Nephron (organoid): ENCODE measurements around the gene APOBEC3C.
"Not testable (repeated sequence)": the region's sequence is repeated elsewhere in the genome, so short reads cannot be mapped to it uniquely, and the experiment has no call there.

Source experiments
- H3K27ac Mint-ChIP-seq, 3 experiments: 2 replicates each; pipeline ENCODE4 v1.8.0; 2020; ENCODE audit warnings: mixed read lengths in 3 of 3, mild to moderate bottlenecking in 2 of 3, moderate library complexity in 1 of 3
- H3K27me3 Mint-ChIP-seq: 2 replicates; pipeline ENCODE4 v1.8.0; 2021; ENCODE audit warnings: low read depth, mild to moderate bottlenecking, moderate library complexity, mixed read lengths
- H3K36me3 Mint-ChIP-seq: 2 replicates; pipeline ENCODE4 v1.8.0; 2020; ENCODE audit warnings: low read depth, mixed read lengths
- H3K4me1 Mint-ChIP-seq: 2 replicates; pipeline ENCODE4 v1.8.0; 2020; ENCODE audit warnings: mixed read lengths
- H3K4me3 Mint-ChIP-seq, 3 experiments: 2 replicates each; pipeline ENCODE4 v1.8.0; 2020; ENCODE audit warnings: mild to moderate bottlenecking in 3 of 3, mixed read lengths in 3 of 3, moderate library complexity in 2 of 3
- H3K9me3 Mint-ChIP-seq: 2 replicates; pipeline ENCODE4 v1.8.0; 2020; ENCODE audit warnings: mixed read lengths
- TF ChIP-seq, protein P1 (sequence below), 3 experiments: fragments of 200-600 bp; sonication (generic); IDR thresholded peaks; one replicate each; pipeline ENCODE4 v1.5.0; 2021; ENCODE audit warnings: antibody characterized with exemption in 3 of 3; ENCODE audit not compliant: unreplicated experiment in 3 of 3

The APOBEC3C gene

DNA sequence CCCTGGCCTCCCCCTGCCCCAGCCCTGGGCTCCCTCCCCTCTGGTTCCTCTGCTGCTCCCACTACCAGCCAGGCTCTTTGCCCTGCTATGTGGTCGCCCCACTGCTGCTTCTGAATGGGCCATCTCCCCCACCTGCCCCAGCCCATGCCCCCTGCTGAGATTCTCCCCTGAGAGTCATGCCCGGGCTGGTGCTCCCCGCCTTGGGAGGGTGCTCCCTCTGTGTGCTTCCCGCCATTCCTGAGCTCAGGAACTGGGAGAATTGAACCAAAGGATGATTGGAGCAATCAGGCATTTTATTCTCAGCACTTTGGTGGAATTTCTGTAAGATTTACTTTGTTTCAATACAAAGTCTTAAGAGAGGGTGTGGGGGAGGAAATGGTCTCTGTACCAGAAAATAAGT, 13.7 kb downstream of the APOBEC3C start:
- H3K4me3 Mint-ChIP-seq = no peak overlapping the region
- H3K27ac Mint-ChIP-seq = no peak overlapping the region
- H3K27me3 Mint-ChIP-seq = peaks cover 4% of the 10 kb centered on the region
- no peaks in the 10 kb centered on the region for H3K9me3 Mint-ChIP-seq
- no peaks in the 10 kb centered on the region for H3K4me1 Mint-ChIP-seq
- TF ChIP-seq, protein P1, sequence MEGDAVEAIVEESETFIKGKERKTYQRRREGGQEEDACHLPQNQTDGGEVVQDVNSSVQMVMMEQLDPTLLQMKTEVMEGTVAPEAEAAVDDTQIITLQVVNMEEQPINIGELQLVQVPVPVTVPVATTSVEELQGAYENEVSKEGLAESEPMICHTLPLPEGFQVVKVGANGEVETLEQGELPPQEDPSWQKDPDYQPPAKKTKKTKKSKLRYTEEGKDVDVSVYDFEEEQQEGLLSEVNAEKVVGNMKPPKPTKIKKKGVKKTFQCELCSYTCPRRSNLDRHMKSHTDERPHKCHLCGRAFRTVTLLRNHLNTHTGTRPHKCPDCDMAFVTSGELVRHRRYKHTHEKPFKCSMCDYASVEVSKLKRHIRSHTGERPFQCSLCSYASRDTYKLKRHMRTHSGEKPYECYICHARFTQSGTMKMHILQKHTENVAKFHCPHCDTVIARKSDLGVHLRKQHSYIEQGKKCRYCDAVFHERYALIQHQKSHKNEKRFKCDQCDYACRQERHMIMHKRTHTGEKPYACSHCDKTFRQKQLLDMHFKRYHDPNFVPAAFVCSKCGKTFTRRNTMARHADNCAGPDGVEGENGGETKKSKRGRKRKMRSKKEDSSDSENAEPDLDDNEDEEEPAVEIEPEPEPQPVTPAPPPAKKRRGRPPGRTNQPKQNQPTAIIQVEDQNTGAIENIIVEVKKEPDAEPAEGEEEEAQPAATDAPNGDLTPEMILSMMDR (IDR thresholded peaks at IDR 0.05; ENCODE audit: unreplicated experiment in 3 of 3) = no peak
- no peaks in the 10 kb centered on the region for H3K36me3 Mint-ChIP-seq

DNA sequence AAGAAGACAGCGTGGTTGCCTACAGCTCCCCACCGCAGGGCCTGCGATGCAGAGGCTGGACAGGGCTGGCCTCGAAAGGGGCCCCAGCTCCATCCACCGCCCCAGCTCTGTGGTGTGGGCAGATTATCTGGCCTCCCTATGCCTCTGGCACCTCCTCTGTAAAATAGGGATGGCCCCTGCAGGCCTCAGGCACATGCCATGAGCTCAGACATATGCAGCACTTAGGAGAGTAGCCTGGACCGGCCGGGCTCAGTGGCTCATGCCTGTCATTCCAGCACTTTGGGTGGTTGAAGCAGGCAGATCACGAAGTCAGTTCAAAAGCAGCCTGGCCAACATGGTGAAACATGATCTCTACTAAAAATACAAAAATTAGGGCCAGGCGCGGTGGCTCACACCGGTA, 14.2 kb downstream of the APOBEC3C start:
- H3K27me3 Mint-ChIP-seq = peaks cover 4% of the 10 kb centered on the region
- no peaks in the 10 kb centered on the region for H3K9me3 Mint-ChIP-seq
- TF ChIP-seq, protein P1 (IDR thresholded peaks at IDR 0.05; ENCODE audit: unreplicated experiment in 3 of 3) = no peak
- no peak overlapping the region for H3K27ac Mint-ChIP-seq
- no peak overlapping the region for H3K4me3 Mint-ChIP-seq
- no peaks in the 10 kb centered on the region for H3K36me3 Mint-ChIP-seq
- no peaks in the 10 kb centered on the region for H3K4me1 Mint-ChIP-seq

DNA sequence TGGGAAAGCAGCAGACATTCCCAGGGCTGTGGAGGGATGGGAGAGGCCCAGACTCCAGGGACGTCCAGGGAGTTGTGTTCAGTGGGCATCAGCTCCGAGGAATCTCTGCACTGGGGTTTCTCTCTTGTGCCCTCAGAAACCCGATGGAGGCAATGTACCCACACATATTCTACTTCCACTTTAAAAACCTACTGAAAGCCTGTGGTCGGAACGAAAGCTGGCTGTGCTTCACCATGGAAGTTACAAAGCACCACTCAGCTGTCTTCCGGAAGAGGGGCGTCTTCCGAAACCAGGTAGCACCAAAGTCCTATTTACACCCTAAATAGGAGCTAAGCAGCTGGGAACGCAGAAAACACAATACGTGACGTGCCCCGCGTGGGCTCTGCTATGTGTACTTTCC, 15.2 kb downstream of the APOBEC3C start:
- TF ChIP-seq, protein P1 (IDR thresholded peaks at IDR 0.05; ENCODE audit: unreplicated experiment in 3 of 3) = no peak
- Mint-ChIP-seq H3K36me3 (no peaks in the 10 kb centered on the region), H3K27ac (no peak overlapping the region), H3K9me3 (no peaks in the 10 kb centered on the region), H3K27me3 (peaks cover 4% of the 10 kb centered on the region), H3K4me3 (no peak overlapping the region), H3K4me1 (no peaks in the 10 kb centered on the region)

DNA sequence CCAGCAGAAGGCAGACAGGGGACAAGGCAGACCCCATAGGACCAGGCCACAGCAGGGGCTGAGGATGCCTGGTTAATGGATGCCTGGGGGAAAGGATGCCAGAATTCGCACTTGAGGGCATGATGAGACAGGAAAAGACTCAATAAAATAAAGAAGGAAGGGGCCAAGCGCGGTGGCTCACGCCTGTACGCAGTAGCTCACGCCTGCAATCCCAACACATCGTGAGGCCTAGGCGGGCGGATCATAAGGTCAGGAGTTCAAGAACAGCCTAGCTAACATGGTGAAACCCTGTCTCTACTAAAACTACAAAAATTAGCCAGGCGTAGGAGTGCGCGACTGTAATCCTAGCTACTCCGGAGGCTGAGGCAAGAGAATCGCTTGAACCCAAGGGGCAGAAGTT, 16.6 kb downstream of the APOBEC3C start:
- H3K27ac Mint-ChIP-seq = no peak overlapping the region
- H3K9me3 Mint-ChIP-seq = no peaks in the 10 kb centered on the region

DNA sequence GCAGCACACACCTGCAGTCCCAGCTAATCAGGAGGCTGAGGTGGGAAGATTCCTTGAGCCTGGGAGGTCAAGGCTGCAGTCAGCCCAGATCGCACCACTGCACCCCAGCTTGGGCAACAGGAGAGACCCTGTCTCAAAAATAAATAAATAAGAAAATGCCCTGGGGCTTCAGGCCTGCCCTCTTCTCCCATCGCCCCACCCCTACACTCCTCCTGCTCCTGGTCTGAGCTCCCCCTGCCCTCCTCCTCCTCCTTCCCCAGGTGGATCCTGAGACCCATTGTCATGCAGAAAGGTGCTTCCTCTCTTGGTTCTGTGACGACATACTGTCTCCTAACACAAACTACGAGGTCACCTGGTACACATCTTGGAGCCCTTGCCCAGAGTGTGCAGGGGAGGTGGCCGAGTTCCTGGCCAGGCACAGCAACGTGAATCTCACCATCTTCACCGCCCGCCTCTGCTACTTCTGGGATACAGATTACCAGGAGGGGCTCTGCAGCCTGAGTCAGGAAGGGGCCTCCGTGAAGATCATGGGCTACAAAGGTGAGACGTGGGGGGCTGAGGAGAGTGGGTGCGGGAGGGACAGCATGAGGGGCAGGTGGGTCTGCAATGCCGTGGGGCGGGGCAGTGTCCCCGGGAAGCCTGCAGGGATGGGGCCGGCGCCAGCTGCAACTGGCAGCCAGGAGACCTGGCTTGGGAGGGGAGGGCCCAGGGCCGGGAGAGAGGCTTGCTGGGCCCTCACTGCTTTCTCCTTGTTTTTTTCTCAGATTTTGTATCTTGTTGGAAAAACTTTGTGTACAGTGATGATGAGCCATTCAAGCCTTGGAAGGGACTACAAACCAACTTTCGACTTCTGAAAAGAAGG, 17.6 kb downstream of the APOBEC3C start:
- not testable (repeated sequence) for H3K4me1 Mint-ChIP-seq, H3K9me3 Mint-ChIP-seq, H3K36me3 Mint-ChIP-seq, H3K27me3 Mint-ChIP-seq, H3K4me3 Mint-ChIP-seq, H3K27ac Mint-ChIP-seq

More for the DNA sequence above, 16.6 kb downstream of the APOBEC3C start:
- peaks cover 4% of the 10 kb centered on the region for H3K27me3 Mint-ChIP-seq
- no peak overlapping the region for H3K4me3 Mint-ChIP-seq
- H3K4me1 Mint-ChIP-seq = no peaks in the 10 kb centered on the region
- TF ChIP-seq, protein P1 (IDR thresholded peaks at IDR 0.05; ENCODE audit: unreplicated experiment in 3 of 3) = no peak
- H3K36me3 Mint-ChIP-seq = no peaks in the 10 kb centered on the region

DNA sequence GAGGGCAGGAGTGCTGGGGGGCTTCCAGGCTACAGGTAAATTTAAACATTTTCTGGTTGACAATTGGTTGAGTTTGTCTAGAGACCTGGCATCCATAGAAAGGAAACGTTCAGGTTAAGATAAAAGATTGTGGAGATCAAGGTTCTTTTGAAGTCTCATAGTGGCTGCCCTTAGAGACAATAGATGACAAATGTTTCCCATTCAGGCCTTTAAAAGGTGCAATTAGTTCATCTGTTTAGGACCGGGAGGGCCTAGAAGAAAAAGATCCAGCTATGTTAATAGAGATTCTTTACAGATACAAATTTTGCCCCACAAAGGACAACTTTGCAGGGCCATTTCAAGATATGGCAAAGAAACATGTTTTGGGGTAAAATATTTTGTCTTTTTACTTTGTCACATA, 23.0 kb downstream of the APOBEC3C start:
- H3K4me3 Mint-ChIP-seq, H3K9me3 Mint-ChIP-seq, H3K36me3 Mint-ChIP-seq, H3K4me1 Mint-ChIP-seq, H3K27ac Mint-ChIP-seq, H3K27me3 Mint-ChIP-seq: not testable (repeated sequence)
